Measurements from ENCODE around the gene LRRN3. TPM values are rescaled to one million over a fixed set of nuclear protein-coding genes. Genes with fewer than 3 reads are reported as not detected.

LRRN3 gene
- total and polyA plus RNA-seq, 10 of the 15 experiments (the other 5 are each of a cell fraction or from before 2014, with no cell fraction given) = 0.02 to 0.24 (median 0.11) TPM; not detected in 3

GRCh38 chr7:111096997-111097396, 6.1 kb downstream of the LRRN3 start (continued):
- no peak for TF ChIP-seq IRF3 (IDR thresholded peaks at IDR 0.05)

GRCh38 chr7:111098011-111098925, 7.3 kb downstream of the LRRN3 start:
- WGBS (ENCODE audit: insufficient coverage, insufficient replicate concordance, low lambda C conversion rate, missing lambda C conversion rate) = 35% methylated on average over 10 of the region's 10 CpGs
- Histone ChIP-seq H3K9ac (ENCODE audit: control insufficient read depth, insufficient read depth, low read length) (no peak overlapping the region), H3K36me3 (ENCODE audit: control insufficient read depth in 2 of 2, insufficient read depth in 2 of 2, low read length in 1 of 2) (no peaks in the 10 kb centered on the region), H3K4me1 (ENCODE audit: control insufficient read depth, insufficient read depth, low read length) (no peaks in the 10 kb centered on the region), H3K27ac (ENCODE audit: control insufficient read depth, insufficient read depth) (no peak overlapping the region), H3K9me3 (replicated peaks; ENCODE audit: control insufficient read depth, insufficient read depth, low read length) (no peaks in the 10 kb centered on the region), H3K27me3 (replicated peaks in 1 of 2; ENCODE audit: control insufficient read depth in 2 of 2, insufficient read depth in 2 of 2, low read length in 1 of 2) (no peaks in the 10 kb centered on the region), H3K79me2 (ENCODE audit: control insufficient read depth, insufficient read depth, low read length) (no peaks in the 10 kb centered on the region), H3K4me2 (ENCODE audit: control insufficient read depth, insufficient read depth) (no peak overlapping the region), H4K20me1 (ENCODE audit: control insufficient read depth, insufficient read depth) (no peaks in the 10 kb centered on the region), H2AFZ (ENCODE audit: control insufficient read depth, low read depth, low read length) (no peak overlapping the region), H3K4me3 (no peak overlapping the region)
- ChIA-PET SMC1A (ENCODE audit: uncharacterized antibody, unreplicated experiment) (interaction anchor here (0.6 to 2.9 kb wide), 30 partner anchors 8 to 1776 kb away, joined by 3 to 24 read pairs (median 4); no protein-coding TSS in a partner anchor), RAD21 (ENCODE audit: unreplicated experiment) (interaction anchor here (0.7 to 2.4 kb wide), 13 partner anchors 10 to 507 kb away, joined by 3 to 21 read pairs (median 3); no protein-coding TSS in a partner anchor), CTCF (interaction anchor here (0.6 to 3.2 kb wide), 31 partner anchors 10 to 1216 kb away, joined by 3 to 18 read pairs (median 5); no protein-coding TSS in a partner anchor), POLR2A (interaction anchor here (0.6 kb wide), 1 partner anchor 17 kb away, joined by 4 read pairs; no protein-coding TSS in a partner anchor)
- in situ Hi-C loops (cut with MboI) (no loop called here), intact Hi-C loops (cut with micrococcal nuclease; ENCODE audit: unreplicated experiment) (loop anchor here (2.0 to 10.0 kb wide), 2 partner anchors 507 to 1253 kb away; no protein-coding TSS in a partner anchor)
- DNase-seq (ENCODE audit: low read depth, low spot score) (no peak), ATAC-seq (peak; percentile 68), FAIRE-seq (peak; percentile 61)
- BruUV-seq (replicated peaks) = no TSS peak
- TF ChIP-seq RAD21 (IDR thresholded peaks at IDR 0.05; ENCODE audit: insufficient read depth, low read depth, low read length) (peak; percentile 66), EZH2 (IDR thresholded peaks at IDR 0.05; ENCODE audit: borderline replicate concordance, control insufficient read depth, low read depth, low read length) (no peak), SMC3 (IDR thresholded peaks at IDR 0.05; ENCODE audit: borderline replicate concordance, low read length) (peak; percentile 48; the same call in 1 of the 2 replicates), MXI1 (IDR thresholded peaks at IDR 0.05; ENCODE audit: low read depth, low read length) (no peak), E2F8 (IDR thresholded peaks at IDR 0.05; ENCODE audit: low read depth, partially characterized antibody) (no peak), REST (IDR thresholded peaks at IDR 0.05; ENCODE audit: low read depth, low read length) (no peak), CBX5 (IDR thresholded peaks at IDR 0.05; ENCODE audit: low read depth) (no peak), ZNF24 (IDR thresholded peaks at IDR 0.05) (0 out of 2 replicates have a peak, but pooled peaks have one; percentile 11), MAX (IDR thresholded peaks at IDR 0.05; ENCODE audit: low read depth, low read length) (no peak), SREBF2 (IDR thresholded peaks at IDR 0.05; ENCODE audit: low read length) (no peak)

All from GM12878 (cell line).